OCI-LY3 (cell line): ENCODE results near the gene SRRM4.

Source experiments
- H2AFZ ChIP-seq: fragments of 200-600, 300-600 bp; shearing (Covaris generic); 2 replicates; pipeline ENCODE4 v1.6.0; 2014; ENCODE audit warnings: antibody characterized with exemption, low read depth, low read length
- H3K27ac ChIP-seq: fragments of 200-600, 300-600 bp; sonication (generic); 2 replicates; pipeline ENCODE4 v1.5.1; 2014; ENCODE audit warnings: mild to moderate bottlenecking, low read length, moderate library complexity, mixed read lengths
- H3K27me3 ChIP-seq: fragments of 200-600, 300-600 bp; sonication (generic); 2 replicates; pipeline ENCODE4 v1.6.1; 2014; ENCODE audit warnings: low read depth, low read length, mixed read lengths
- H3K36me3 ChIP-seq: fragments of 200-600, 300-600 bp; sonication (generic); replicated peaks from 2 replicates; pipeline ENCODE3; 2014; ENCODE audit warnings: low read depth, low read length, mixed read lengths
- H3K4me1 ChIP-seq: fragments of 300-600, 200-600 bp; sonication (generic); 2 replicates; pipeline ENCODE4 v1.6.1; 2014; ENCODE audit warnings: low read length, mixed read lengths
- H3K4me2 ChIP-seq: fragments of 200-600, 300-600 bp; sonication (generic); 2 replicates; pipeline ENCODE4 v1.6.1; 2014; ENCODE audit warnings: low read length, mixed read lengths
- H3K4me3 ChIP-seq: fragments of 300-600, 200-600 bp; sonication (generic); 2 replicates; pipeline ENCODE4 v1.5.1; 2014; ENCODE audit warnings: antibody characterized with exemption, mild to moderate bottlenecking, low read length, moderate library complexity
- H3K79me2 ChIP-seq: fragments of 300-600, 200-600 bp; shearing (Covaris generic); 2 replicates; pipeline ENCODE4 v1.6.1; 2014; ENCODE audit warnings: mild to moderate bottlenecking, low read length, mixed read lengths
- H3K9ac ChIP-seq: fragments of 300-600, 200-600 bp; shearing (Covaris generic); 2 replicates; pipeline ENCODE4 v1.6.0; 2014; ENCODE audit warnings: mild to moderate bottlenecking, low read length, moderate library complexity
- H3K9me3 ChIP-seq: fragments of 200-600, 300-600 bp; shearing (Covaris generic); 2 replicates; pipeline ENCODE4 v1.6.1; 2014; ENCODE audit warnings: low read length, mixed read lengths; ENCODE audit not compliant: insufficient read depth
- H4K20me1 ChIP-seq: fragments of 200-600, 300-600 bp; sonication (generic); 2 replicates; pipeline ENCODE4 v1.6.1; 2016; ENCODE audit warnings: low read length, mixed read lengths; ENCODE audit not compliant: insufficient read depth
- CTCF ChIP-seq: fragments of 200-600, 300-600 bp; sonication (generic); IDR thresholded peaks from 2 replicates; pipeline ENCODE4 v1.5.1; 2014; ENCODE audit warnings: antibody characterized with exemption, low read length, low read depth
- EZH2phosphoT487 ChIP-seq: fragments of 200-600 bp; shearing (Covaris generic); IDR thresholded peaks from 2 replicates; pipeline ENCODE4 v1.6.1; 2018; ENCODE audit warnings: antibody characterized with exemption, mixed run types, low read depth

The SRRM4 gene

GRCh38 chr12:119169150-119169549, 187.8 kb downstream of the SRRM4 start:
- Histone ChIP-seq H3K27ac (no peak overlapping the region), H3K4me3 (no peak overlapping the region), H4K20me1 (no peaks in the 10 kb centered on the region), H2AFZ (no peak overlapping the region), H3K36me3 (no peaks in the 10 kb centered on the region), H3K79me2 (no peaks in the 10 kb centered on the region), H3K4me1 (no peaks in the 10 kb centered on the region), H3K27me3 (no peaks in the 10 kb centered on the region), H3K9me3 (no peaks in the 10 kb centered on the region), H3K4me2 (no peak overlapping the region), H3K9ac (no peak overlapping the region)
- TF ChIP-seq CTCF (no peak), EZH2phosphoT487 (no peak)

GRCh38 chr12:119171291-119171690, 189.9 kb downstream of the SRRM4 start:
- Histone ChIP-seq H3K9ac (no peak overlapping the region), H3K9me3 (no peaks in the 10 kb centered on the region), H3K27me3 (no peaks in the 10 kb centered on the region), H3K4me2 (no peak overlapping the region), H3K36me3 (no peaks in the 10 kb centered on the region), H3K27ac (no peak overlapping the region), H2AFZ (no peak overlapping the region), H3K4me1 (no peaks in the 10 kb centered on the region), H3K4me3 (no peak overlapping the region), H3K79me2 (no peaks in the 10 kb centered on the region), H4K20me1 (no peaks in the 10 kb centered on the region)
- TF ChIP-seq CTCF = no peak
- no peak for TF ChIP-seq EZH2phosphoT487

- Histone ChIP-seq H3K27ac (no peak overlapping the region), H3K36me3 (no peaks in the 10 kb centered on the region), H3K4me2 (no peak overlapping the region), H3K4me1 (no peaks in the 10 kb centered on the region), H3K79me2 (no peaks in the 10 kb centered on the region), H3K4me3 (no peak overlapping the region), H3K9me3 (no peaks in the 10 kb centered on the region), H2AFZ (no peak overlapping the region), H4K20me1 (no peaks in the 10 kb centered on the region), H3K9ac (no peak overlapping the region), H3K27me3 (no peaks in the 10 kb centered on the region)
- TF ChIP-seq EZH2phosphoT487 = no peak
- TF ChIP-seq CTCF = no peak
Observed at GRCh38 chr12:119171691-119172425, 190.5 kb downstream of the SRRM4 start.

- H3K27me3 ChIP-seq = no peaks in the 10 kb centered on the region
- H3K4me3 ChIP-seq = no peak overlapping the region
- no peak overlapping the region for H3K9ac ChIP-seq
- TF ChIP-seq EZH2phosphoT487 (no peak), CTCF (no peak)
- no peak overlapping the region for H3K27ac ChIP-seq
- no peaks in the 10 kb centered on the region for H4K20me1 ChIP-seq
- no peaks in the 10 kb centered on the region for H3K9me3 ChIP-seq
- H3K36me3 ChIP-seq = no peaks in the 10 kb centered on the region
- H3K4me2 ChIP-seq = no peak overlapping the region
- H2AFZ ChIP-seq = no peak overlapping the region
- no peaks in the 10 kb centered on the region for H3K4me1 ChIP-seq
- no peaks in the 10 kb centered on the region for H3K79me2 ChIP-seq
Observed at GRCh38 chr12:119175081-119175480, 193.7 kb downstream of the SRRM4 start.
